GM18498 (cell line): ENCODE results near the gene GPN1.
"Not testable (repeated sequence)": the region's sequence is repeated elsewhere in the genome, so short reads cannot be mapped to it uniquely, and the experiment has no call there.

Experiments used
- ATAC-seq: cut with Tn5 transposase; IDR thresholded peaks from one replicate; pipeline ENCODE4 v1.9.1; 2021; ENCODE audit warnings: mild to moderate bottlenecking, moderate library complexity; ENCODE audit not compliant: unreplicated experiment

Gene GPN1

GRCh38 chr2:27667446-27667845, 38.6 kb downstream of the GPN1 start:
- no peak for ATAC-seq

GRCh38 chr2:27671235-27671634, 42.4 kb downstream of the GPN1 start:
- no peak for ATAC-seq

- no peak for ATAC-seq
These were observed 44.1 kb downstream of the GPN1 start for GRCh38 chr2:27672723-27673486.

GRCh38 chr2:27680571-27680970, 51.7 kb downstream of the GPN1 start:
- no peak for ATAC-seq

- ATAC-seq, result no peak
These were observed 53.0 kb downstream of the GPN1 start for GRCh38 chr2:27681841-27682240.

GRCh38 chr2:27682334-27682771, 53.5 kb downstream of the GPN1 start:
- ATAC-seq, result not testable (repeated sequence)

GRCh38 chr2:27683390-27684071, 54.7 kb downstream of the GPN1 start:
- ATAC-seq, result peak; percentile 77

- not testable (repeated sequence) for ATAC-seq
These were observed 56.2 kb downstream of the GPN1 start for GRCh38 chr2:27685006-27685405.

GRCh38 chr2:27685577-27685976, 56.7 kb downstream of the GPN1 start:
- no peak for ATAC-seq

DNA sequence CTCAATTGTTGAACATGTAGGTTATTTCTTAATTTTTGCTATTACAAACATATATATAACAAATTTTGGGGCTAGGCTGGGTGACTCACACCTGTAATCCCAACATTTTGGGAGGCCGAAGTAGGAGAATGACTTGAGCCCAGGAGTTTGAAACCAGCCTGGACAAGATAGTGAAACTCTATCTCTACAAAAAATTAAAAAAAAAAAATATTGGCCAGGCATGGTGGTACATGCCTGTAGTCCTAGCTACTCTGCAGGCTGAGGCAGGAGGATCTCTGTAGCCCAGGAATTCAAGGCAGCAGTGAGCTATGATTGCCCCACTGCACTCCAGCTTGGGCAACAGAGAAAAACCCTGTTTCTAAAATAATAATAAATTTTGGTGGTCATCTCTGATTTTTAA, 58.4 kb downstream of the GPN1 start:
- no peak for ATAC-seq

DNA sequence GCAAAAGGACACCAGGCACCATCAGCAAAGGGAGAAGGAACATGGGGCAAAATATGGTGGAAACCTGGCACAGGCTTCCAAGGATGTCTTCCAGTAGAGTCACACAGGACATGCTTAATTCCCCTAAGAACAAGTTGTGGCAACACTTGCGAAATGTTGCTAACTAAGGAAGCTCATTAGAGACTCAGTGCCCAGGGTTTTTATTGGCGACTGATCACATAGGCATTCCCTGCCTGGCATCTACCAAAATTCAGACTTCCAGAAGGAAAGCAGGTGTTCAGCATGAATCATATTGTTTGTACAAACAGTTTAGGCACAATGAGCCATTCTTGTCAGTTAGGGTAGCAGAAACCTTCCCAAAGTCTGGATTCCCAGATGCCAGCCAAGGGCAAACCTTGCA, 60.6 kb downstream of the GPN1 start:
- no peak for ATAC-seq

GRCh38 chr2:27690052-27690451, 61.2 kb downstream of the GPN1 start:
- ATAC-seq, result no peak

GRCh38 chr2:27697660-27698059, 68.8 kb downstream of the GPN1 start:
- no peak for ATAC-seq
